K562 (cell line): ENCODE data around the gene BLID. TPM values are rescaled to one million over a fixed set of nuclear protein-coding genes. Genes with fewer than 3 reads are reported as not detected.

Source experiments
- ATAC-seq: fragments of 200-7000 bp; cut with Tn5 transposase; 3 replicates; pipeline ENCODE4 v1.9.1; 2020; ENCODE audit warnings: moderate library complexity
- BruUV-seq: library from RNA; stranded (reverse); fragments of 400-500 nt; replicated peaks from 2 replicates; lab custom pipeline; 2021; lab: Mats Ljungman, UMichigan
- CTCF ChIA-PET: fragments of 300-600 bp; formaldehyde crosslinking; extraction: SDS; loops from one replicate; lab custom pipeline; 2021; ENCODE audit warnings: low intra/inter-chr PET ratio; lab: Yijun Ruan, JAX
- POLR2A ChIA-PET: fragments of 300-600, 350-650 bp; sonication (Branson Sonifier 250); formaldehyde crosslinking; extraction: SDS; loops from one replicate; lab custom pipeline; 2021; ENCODE audit warnings: antibody characterized with exemption, inconsistent platforms; lab: Yijun Ruan, JAX
- DNase-seq, 4 experiments: peaks; one replicate each; pipeline versions ENCODE4 v3.0.0 to v3.0.0-alpha.2; 2011 to 2018; ENCODE audit warnings: low spot score in 3 of 4, mixed read lengths in 3 of 4; ENCODE audit errors: extremely low read depth in 1 of 4
- FAIRE-seq: peaks from 2 replicates; lab custom pipeline; 2011; peaks lifted over from hg19 to GRCh38; lab: Jason Lieb, UNC
- H2AFZ ChIP-seq: 2 replicates; pipeline ENCODE4 v1.6.0; 2011; ENCODE audit warnings: low read depth, low read length, control low read depth, inconsistent platforms
- H3K27ac ChIP-seq: fragments of 200-600 bp; 3 replicates; pipeline ENCODE4 v1.8.0; 2011; ENCODE audit warnings: low read depth, mild to moderate bottlenecking, control low read depth, inconsistent platforms, low read length, moderate library complexity, mixed read lengths; ENCODE audit errors: extremely low read depth
- H3K27me3 ChIP-seq, 2 experiments: fragments of 300-600 bp in 1 of 2; 2 replicates in 1 of 2; 3 replicates in 1 of 2; pipeline versions ENCODE4 v1.6.0 to v1.8.0; 2011; ENCODE audit warnings: inconsistent platforms in 2 of 2, low read length in 2 of 2, mild to moderate bottlenecking in 1 of 2, mixed read lengths in 1 of 2, moderate library complexity in 1 of 2; ENCODE audit not compliant: control insufficient read depth in 2 of 2, insufficient read depth in 2 of 2
- H3K36me3 ChIP-seq: fragments of 300-600 bp; 3 replicates; pipeline ENCODE4 v1.8.0; 2011; ENCODE audit warnings: mild to moderate bottlenecking, low read length, inconsistent platforms; ENCODE audit not compliant: control insufficient read depth, insufficient read depth
- H3K4me1 ChIP-seq, 2 experiments: fragments of 200-600 bp in 1 of 2; replicated peaks in 1 of 2; 2 replicates in 1 of 2; 3 replicates in 1 of 2; pipeline versions ENCODE4 v1.5.1 to v1.8.0; 2011; ENCODE audit warnings: inconsistent platforms in 2 of 2, low read length in 2 of 2, mild to moderate bottlenecking in 1 of 2, mixed read lengths in 1 of 2, moderate library complexity in 1 of 2; ENCODE audit not compliant: control insufficient read depth in 2 of 2, insufficient read depth in 2 of 2
- H3K4me2 ChIP-seq: 2 replicates; pipeline ENCODE4 v1.6.1; 2011; ENCODE audit warnings: low read length, control low read depth, inconsistent platforms, mixed read lengths; ENCODE audit not compliant: insufficient read depth
- H3K4me3 ChIP-seq: fragments of 200-600 bp; sonication (generic), shearing (Covaris generic); 2 replicates; pipeline ENCODE4 v1.5.1; 2016; ENCODE audit warnings: control low read depth, inconsistent platforms
- H3K79me2 ChIP-seq: fragments of 200-600 bp; 3 replicates; pipeline ENCODE4 v1.8.0; 2011; ENCODE audit warnings: low read length, inconsistent platforms; ENCODE audit not compliant: control insufficient read depth, insufficient read depth
- H3K9ac ChIP-seq, 2 experiments: 2 replicates each; pipeline versions ENCODE4 v1.6.0 to v1.6.1; 2011; ENCODE audit warnings: low read depth in 2 of 2, low read length in 2 of 2, control low read depth in 1 of 2, inconsistent platforms in 1 of 2, mild to moderate bottlenecking in 1 of 2, mixed read lengths in 1 of 2; ENCODE audit not compliant: insufficient read depth in 1 of 2
- H3K9me1 ChIP-seq: one replicate; pipeline ENCODE4 v1.6.0; 2011; ENCODE audit warnings: inconsistent platforms, mild to moderate bottlenecking, low read length, moderate library complexity; ENCODE audit not compliant: control insufficient read depth, insufficient read depth
- H3K9me3 ChIP-seq: replicated peaks from 2 replicates; pipeline ENCODE4 v1.5.1; 2011; ENCODE audit warnings: low read depth, low read length, inconsistent platforms; ENCODE audit not compliant: control insufficient read depth, insufficient read depth
- H4K20me1 ChIP-seq: replicated peaks from 2 replicates; pipeline ENCODE4 v1.6.1; 2011; ENCODE audit warnings: low read length, inconsistent platforms, mixed read lengths; ENCODE audit not compliant: control insufficient read depth, insufficient read depth
- BRCA1 ChIP-seq, 2 experiments: fragments of 450-650 bp in 1 of 2; sonication (generic) in 1 of 2; formaldehyde crosslinking in 1 of 2; IDR thresholded peaks; 2 replicates each; pipeline versions ENCODE4 v1.5.0 to v1.6.1; 2017 to 2020; ENCODE audit warnings: mild to moderate bottlenecking in 1 of 2, missing genetic modification reagents in 1 of 2
- KLF16 ChIP-seq: IDR thresholded peaks from 2 replicates; pipeline ENCODE4 v1.6.1; 2016; ENCODE audit warnings: antibody characterized with exemption
- MED1 ChIP-seq: sonication (generic); formaldehyde crosslinking; IDR thresholded peaks from 2 replicates; pipeline ENCODE4 v1.8.1; 2023; ENCODE audit warnings: missing genetic modification reagents, borderline replicate concordance
- MIER1 ChIP-seq: fragments of 450-650 bp; IDR thresholded peaks from 2 replicates; pipeline ENCODE4 v1.6.1; 2016; ENCODE audit warnings: antibody characterized with exemption, mild to moderate bottlenecking, low read depth
- NFXL1 ChIP-seq: fragments of 450-650 bp; formaldehyde crosslinking; IDR thresholded peaks from 2 replicates; pipeline ENCODE4 v1.4.0; 2021; ENCODE audit warnings: mild to moderate bottlenecking
- PML ChIP-seq: IDR thresholded peaks from 2 replicates; pipeline ENCODE4 v1.6.1; 2012; ENCODE audit warnings: low read length, inconsistent platforms
- RERE ChIP-seq: sonication (generic); formaldehyde crosslinking; IDR thresholded peaks from 2 replicates; pipeline ENCODE4 v1.8.0; 2023; ENCODE audit warnings: missing genetic modification reagents, mild to moderate bottlenecking, borderline replicate concordance
- TEAD4 ChIP-seq, 2 experiments: sonication (generic) in 1 of 2; formaldehyde crosslinking in 1 of 2; IDR thresholded peaks; 2 replicates each; pipeline versions ENCODE4 v1.6.1 to v1.8.0; 2012 to 2022; ENCODE audit warnings: borderline replicate concordance in 1 of 2, inconsistent platforms in 1 of 2, low read length in 1 of 2, mild to moderate bottlenecking in 1 of 2, missing genetic modification reagents in 1 of 2
- XRCC5 ChIP-seq: fragments of 200-400 bp; formaldehyde crosslinking; IDR thresholded peaks from 2 replicates; pipeline ENCODE4 v1.6.1; 2017; ENCODE audit warnings: low read depth, mild to moderate bottlenecking, low read length
- ZBTB8A ChIP-seq: fragments of 450-650 bp; IDR thresholded peaks from 2 replicates; pipeline ENCODE4 v1.6.1; 2018; ENCODE audit warnings: mild to moderate bottlenecking, moderate library complexity; ENCODE audit not compliant: partially characterized antibody
- ZNF184 ChIP-seq: sonication (generic); formaldehyde crosslinking; IDR thresholded peaks from 2 replicates; pipeline ENCODE4 v1.5.0; 2020; ENCODE audit warnings: missing genetic modification reagents
- ZZZ3 ChIP-seq: fragments of 450-650 bp; IDR thresholded peaks from 2 replicates; pipeline ENCODE4 v1.6.1; 2016; ENCODE audit warnings: antibody characterized with exemption, mild to moderate bottlenecking, moderate library complexity
- WGBS: fragments of 100-300 bp; shearing (Covaris generic); methylation state at CpG from one replicate; pipeline ENCODE4 v1.1.6; 2016; ENCODE audit warnings: low coverage, mixed read lengths; ENCODE audit not compliant: insufficient coverage; ENCODE audit errors: missing lambda C conversion rate; 5-methylcytosine and 5-hydroxymethylcytosine counted together
- in situ Hi-C: fragments of 300-500 bp; cut with MboI; formaldehyde crosslinking; loops from 4 replicates; pipeline ENCODE4 v1.15.0; 2018; ENCODE audit warnings: inconsistent platforms, mixed read lengths
- intact Hi-C: fragments of 100-400 bp; cut with micrococcal nuclease; formaldehyde crosslinking; loops from 2 replicates; pipeline ENCODE4 v1.14.2; 2022
- polyA plus RNA-seq, 8 experiments: library from polyadenylated mRNA; depleted of rRNA in 4 of 8; stranded (reverse) in 5 of 8; unstranded in 3 of 8; fragments of >200 nt; fragmentation: Nextera tagmentation in 2 of 8; fragmentation: Illumina TruSeq in 1 of 8; extraction: Ambion mirVana in 2 of 8; extraction: Trizol in 1 of 8; gene quantifications; 2 replicates each; pipeline versions ENCODE4 v1.2.1 to v1.2.3, GENCODE V29; 2011 to 2014; ENCODE audit warnings: inconsistent platforms in 1 of 8, missing spikeins in 1 of 8
- total RNA-seq, 7 experiments: library from RNA; depleted of rRNA in 6 of 7; stranded (reverse); fragments of >200 nt in 6 of 7; fragmentation: Illumina TruSeq in 2 of 7; extraction: Trizol in 2 of 7; gene quantifications; 2 replicates each; pipeline versions ENCODE4 v1.2.1 to v1.2.3, GENCODE V29; 2011 to 2021; ENCODE audit warnings: low replicate concordance in 1 of 7

The BLID gene
- total and polyA plus RNA-seq, 9 of the 15 experiments (the other 6 are each of a cell fraction or from before 2014, with no cell fraction given), result not detected

GRCh38 chr11:122157653-122158161 is 41.7 kb upstream of the BLID start:
- DNase-seq (no peak), ATAC-seq (no peak), FAIRE-seq (no peak)
- Histone ChIP-seq H3K27me3 (no peaks in the 10 kb centered on the region), H3K27ac (no peak overlapping the region), H3K4me1 (no peaks in the 10 kb centered on the region), H4K20me1 (no peaks in the 10 kb centered on the region), H2AFZ (no peak overlapping the region), H3K4me3 (no peak overlapping the region), H3K79me2 (no peaks in the 10 kb centered on the region), H3K9me3 (no peaks in the 10 kb centered on the region), H3K9ac (no peak overlapping the region), H3K36me3 (no peaks in the 10 kb centered on the region), H3K4me2 (no peak overlapping the region), H3K9me1 (no peaks in the 10 kb centered on the region)
- POLR2A ChIA-PET, result no interaction called here
- intact Hi-C loops (no loop called here), in situ Hi-C loops (no loop called here)
- CTCF ChIA-PET, result no interaction called here
- TF ChIP-seq MIER1 (no peak), BRCA1 (IDR thresholded peaks at IDR 0.05) (no peak), BRCA1 (CRISPR knock-in tag; IDR thresholded peaks at IDR 0.05) (no peak), PML (no peak), ZNF184 (CRISPR knock-in tag) (no peak), XRCC5 (no peak), ZBTB8A (no peak)
- 0% methylated on average over 4 of the region's 4 CpGs for WGBS
- no TSS peak for BruUV-seq

- H3K4me2 ChIP-seq, result no peak overlapping the region
- ChIA-PET POLR2A (no interaction called here), CTCF (no interaction called here)
- H2AFZ ChIP-seq, result no peak overlapping the region
- no peak for DNase-seq
- no peaks in the 10 kb centered on the region for H4K20me1 ChIP-seq
- H3K27ac ChIP-seq, result no peak overlapping the region
- H3K36me3 ChIP-seq, result no peaks in the 10 kb centered on the region
- no peaks in the 10 kb centered on the region for H3K79me2 ChIP-seq
- H3K27me3 ChIP-seq, result no peaks in the 10 kb centered on the region
- in situ Hi-C loops, result no loop called here
- 2% methylated on average over 7 of the region's 7 CpGs for WGBS
- H3K9me3 ChIP-seq, result no peaks in the 10 kb centered on the region
- no peak overlapping the region for H3K9ac ChIP-seq
- intact Hi-C loops, result no loop called here
- FAIRE-seq, result no peak
- no peaks in the 10 kb centered on the region for H3K9me1 ChIP-seq
- no peak for ATAC-seq
- H3K4me3 ChIP-seq, result no peak overlapping the region
- no peaks in the 10 kb centered on the region for H3K4me1 ChIP-seq
- no TSS peak for BruUV-seq
- no peak for TF ChIP-seq KLF16
- no peak for TF ChIP-seq ZZZ3
- TF ChIP-seq NFXL1 (CRISPR knock-in tag), result no peak
- TF ChIP-seq RERE (CRISPR knock-in tag), result no peak
- no peak for TF ChIP-seq MED1
- TF ChIP-seq TEAD4 (IDR thresholded peaks at IDR 0.05; ENCODE audit: low read length), result no peak
- no peak for TF ChIP-seq TEAD4 (CRISPR knock-in tag; IDR thresholded peaks at IDR 0.05; ENCODE audit: borderline replicate concordance)
Observed at GRCh38 chr11:122156940-122157382, 40.9 kb upstream of the BLID start.
